ENCODE results near the gene AKR1C3.
"Not testable (repeated sequence)": the region's sequence is repeated elsewhere in the genome, so short reads cannot be mapped to it uniquely, and the experiment has no call there.

Gene AKR1C3

GRCh38 chr10:5089865-5090264 is 4.3 kb upstream of the AKR1C3 start:
- peak; percentile 21 for DNase-seq

- DNase-seq: no peak
Measured at GRCh38 chr10:5090551-5090950, 3.7 kb upstream of the AKR1C3 start.

GRCh38 chr10:5091196-5091595 is 3.0 kb upstream of the AKR1C3 start:
- no peak for DNase-seq

DNA sequence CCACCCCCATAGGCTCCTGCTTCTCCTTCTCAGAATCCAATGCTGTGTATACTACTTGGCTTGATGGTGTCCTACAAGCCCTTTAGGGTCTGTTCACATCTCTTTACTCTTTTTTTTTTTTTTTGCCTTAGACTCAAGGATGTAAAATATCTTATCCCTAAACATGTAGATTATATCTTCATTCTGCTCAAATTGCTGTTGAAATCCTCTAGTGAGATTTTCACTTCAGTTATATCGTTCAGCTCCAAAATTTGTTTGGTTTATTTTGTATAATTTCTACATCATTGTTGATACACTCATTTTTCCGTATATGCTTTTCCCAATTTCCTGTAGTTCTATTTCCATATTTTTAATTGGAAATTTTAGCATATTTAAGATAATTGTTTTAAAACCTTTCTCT is 1.8 kb upstream of the AKR1C3 start:
- no peak for DNase-seq

DNA sequence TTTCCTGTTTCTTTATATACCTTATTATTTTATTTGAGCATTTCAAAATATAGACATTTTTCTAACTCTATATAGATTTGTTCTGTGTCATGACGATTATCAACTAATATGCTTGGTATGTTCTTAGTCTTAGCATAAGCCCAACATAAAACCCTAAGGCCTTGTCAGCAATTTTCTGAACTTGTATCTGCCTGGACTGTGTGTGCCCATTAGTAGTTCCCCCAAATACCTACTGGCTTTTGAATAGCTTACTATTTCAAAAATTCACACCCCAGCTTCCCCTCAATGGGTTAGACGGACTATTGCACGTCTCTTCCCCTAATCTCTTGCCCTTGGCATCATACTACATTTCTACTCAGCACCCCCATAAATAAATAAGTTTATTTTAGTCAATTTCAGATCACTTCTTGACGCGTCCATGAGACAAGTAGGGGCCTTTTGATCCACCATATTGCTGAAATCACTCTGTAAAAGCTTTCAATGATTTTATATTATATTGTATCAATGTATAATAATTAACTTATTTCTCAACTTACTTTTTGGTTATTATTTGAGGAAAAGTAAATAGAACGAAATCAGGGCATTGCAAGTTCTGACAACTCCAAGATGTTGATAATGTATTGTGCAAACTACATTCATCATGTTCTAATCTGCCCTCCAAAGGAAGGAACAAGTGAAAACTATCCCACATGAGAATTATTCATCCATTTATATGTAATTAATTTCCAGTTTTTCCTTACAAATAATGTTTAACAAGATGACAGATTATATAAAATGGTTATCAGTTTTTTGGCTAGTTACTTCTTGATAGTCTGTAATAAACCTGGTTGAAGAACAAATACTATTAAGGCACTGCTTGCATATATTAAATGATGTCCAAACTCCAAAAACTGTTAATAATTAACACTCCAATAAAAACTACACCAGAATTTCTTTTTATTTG is 1.1 kb upstream of the AKR1C3 start:
- DNase-seq: no peak

GRCh38 chr10:5095687-5096086 is 1.5 kb downstream of the AKR1C3 start:
- DNase-seq: no peak

DNA sequence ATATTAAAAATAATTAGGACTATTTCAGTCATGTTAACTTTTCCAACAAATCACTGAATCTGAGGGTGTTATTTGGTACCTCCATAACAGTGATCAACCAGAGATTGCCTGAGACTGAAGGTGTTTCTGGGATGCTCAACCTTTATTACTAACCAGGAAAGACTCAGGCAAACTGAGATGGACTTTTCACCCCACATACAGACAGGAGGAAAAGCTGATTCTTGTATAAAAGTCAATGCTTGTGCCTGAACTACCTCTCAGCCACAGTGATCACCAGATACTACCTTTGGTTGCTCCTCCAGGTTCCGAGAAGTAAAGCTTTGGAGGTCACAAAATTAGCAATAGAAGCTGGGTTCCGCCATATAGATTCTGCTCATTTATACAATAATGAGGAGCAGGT is 1.9 kb downstream of the AKR1C3 start:
- no peak for DNase-seq

- not testable (repeated sequence) for DNase-seq
Measured at GRCh38 chr10:5102479-5102878, 8.3 kb downstream of the AKR1C3 start.

GRCh38 chr10:5103481-5103880 is 9.3 kb downstream of the AKR1C3 start:
- no peak for DNase-seq

DNA sequence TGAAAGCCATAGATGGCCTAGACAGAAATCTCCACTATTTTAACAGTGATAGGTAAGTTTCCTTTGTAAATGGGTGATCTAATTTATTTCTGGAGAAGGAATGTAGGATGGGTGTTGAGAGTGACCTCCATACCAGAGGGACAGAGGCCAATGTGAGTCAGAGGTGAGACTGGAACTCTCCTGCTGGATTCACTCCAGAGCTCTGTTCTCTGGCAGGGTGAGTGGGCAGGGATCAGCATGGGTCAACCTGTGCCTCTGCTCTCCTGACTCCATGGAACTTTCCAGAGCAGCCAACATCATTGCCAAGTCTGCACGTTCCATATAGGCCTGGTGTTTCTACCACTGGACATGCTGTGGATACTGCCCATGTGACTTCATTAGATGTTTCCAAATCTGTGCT is 11.4 kb downstream of the AKR1C3 start:
- no peak for DNase-seq

DNA sequence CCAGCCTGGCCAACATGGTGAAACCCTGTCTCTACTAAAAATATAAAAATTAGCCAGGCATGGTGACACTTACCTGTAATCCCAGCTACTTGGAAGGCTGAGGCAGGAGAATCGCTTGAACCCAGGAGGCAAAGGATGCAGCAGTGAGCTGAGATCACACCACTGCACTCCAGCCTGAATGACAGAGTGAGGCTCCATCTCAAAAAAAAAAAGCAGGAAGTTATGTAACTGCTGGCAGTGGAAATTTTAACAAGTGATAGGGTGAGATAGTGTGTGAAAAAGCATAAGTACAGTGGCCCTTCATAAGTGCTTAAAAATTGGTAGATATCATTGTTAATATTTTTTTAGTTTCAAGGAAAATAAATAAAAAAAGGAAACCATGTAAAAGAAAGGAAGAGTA is 12.3 kb downstream of the AKR1C3 start:
- no peak for DNase-seq

DNA sequence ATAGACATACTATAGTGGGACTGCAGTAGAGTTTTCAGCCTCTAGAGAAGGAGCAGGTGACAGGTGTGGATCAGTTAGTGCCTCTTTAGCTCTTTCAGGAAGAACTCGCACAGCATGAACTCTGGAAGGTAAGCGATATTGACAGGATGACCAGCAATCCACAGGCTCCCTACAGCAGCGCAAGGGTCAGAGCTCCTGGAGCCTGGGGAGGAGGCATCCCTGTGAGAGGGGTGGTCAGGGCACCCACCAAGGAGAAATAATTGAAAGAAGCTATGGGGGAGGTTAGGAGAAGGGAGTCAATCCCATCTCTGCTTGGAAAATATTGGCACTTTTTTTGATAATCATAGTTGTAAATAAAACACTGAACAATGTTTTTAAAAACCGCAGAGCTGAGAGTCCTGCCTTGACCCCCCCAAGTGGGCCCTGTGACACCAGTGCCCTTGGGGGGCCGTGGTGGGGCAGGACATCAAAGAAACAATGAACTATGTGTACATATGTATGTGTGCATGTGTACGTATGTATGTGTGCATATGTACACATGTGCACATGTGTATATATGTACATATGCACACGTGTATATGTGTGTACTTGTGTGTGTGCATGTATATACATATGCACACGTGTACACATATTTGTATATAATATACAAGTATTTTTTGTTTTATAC is 13.8 kb downstream of the AKR1C3 start:
- no peak for DNase-seq

DNA sequence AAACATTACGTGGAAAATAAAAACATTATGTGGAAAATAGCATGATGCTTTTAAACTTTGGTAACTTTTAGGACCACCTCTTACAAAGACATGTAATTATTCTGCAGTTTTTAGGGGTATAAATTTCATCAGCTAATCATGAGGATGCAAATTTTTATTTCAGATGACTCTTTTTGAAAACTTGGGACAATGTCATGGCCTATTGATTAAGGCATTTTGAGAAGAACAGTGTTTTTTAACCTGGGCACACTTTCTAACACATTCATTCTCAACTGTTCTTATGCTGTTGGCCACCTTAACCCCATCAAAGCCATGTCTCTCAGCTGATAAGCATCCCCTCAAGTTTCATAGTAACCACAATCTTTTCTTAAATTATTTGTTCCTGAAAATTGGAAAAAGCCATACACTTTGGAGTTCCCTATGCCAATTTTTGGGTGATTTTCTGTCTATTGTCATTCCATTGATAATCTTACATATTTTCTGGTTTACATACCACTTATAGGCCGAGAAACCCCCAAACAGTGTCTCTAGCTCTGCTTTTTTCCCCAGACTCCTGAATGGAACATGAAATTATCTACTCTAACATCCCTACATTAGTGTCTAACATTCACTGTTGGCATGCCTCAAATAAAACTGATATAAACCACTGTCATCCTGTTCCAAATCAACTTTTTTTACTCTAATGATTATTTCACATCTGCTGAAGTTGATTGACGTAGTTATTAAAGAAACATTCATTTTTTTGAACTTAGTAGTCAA is 14.6 kb downstream of the AKR1C3 start:
- DNase-seq: no peak

DNA sequence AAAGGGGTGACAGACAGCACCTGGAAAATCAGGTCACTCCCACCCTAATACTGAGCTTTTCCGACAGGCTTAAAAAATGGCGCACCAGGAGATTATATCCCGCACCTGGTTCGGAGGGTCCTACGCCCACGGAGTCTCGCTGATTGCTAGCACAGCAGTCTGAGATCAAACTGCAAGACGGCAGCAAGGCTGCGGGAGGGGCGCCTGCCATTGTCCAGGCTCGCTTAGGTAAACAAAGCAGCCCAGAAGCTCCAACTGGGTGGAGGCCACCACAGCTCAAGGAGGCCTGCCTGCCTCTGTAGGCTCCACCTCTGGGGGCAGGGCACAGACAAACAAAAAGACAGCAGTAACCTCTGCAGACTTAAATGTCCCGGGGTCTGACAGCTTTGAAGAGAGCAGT is 15.6 kb downstream of the AKR1C3 start:
- DNase-seq: not testable (repeated sequence)

- no peak for DNase-seq
Measured at GRCh38 chr10:5116621-5117020, 22.4 kb downstream of the AKR1C3 start.

DNA sequence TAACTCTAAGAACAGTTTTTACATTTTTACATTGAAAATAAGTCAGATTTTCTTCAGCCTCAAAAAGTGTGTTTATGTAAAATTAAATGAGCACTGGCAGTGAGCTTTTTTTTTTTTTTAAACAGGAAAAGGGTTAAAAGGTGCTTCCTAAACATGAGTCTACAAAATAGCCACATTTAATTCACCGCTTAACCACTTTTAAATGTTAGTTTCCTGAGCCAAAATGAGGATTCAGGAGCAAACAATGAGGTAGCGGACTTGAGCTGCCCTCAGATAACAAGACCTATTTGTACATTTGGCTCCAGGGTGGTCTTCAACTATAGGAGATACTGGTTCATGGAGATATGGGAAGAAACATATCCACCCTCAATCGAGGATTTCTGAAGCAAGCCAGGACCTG is 22.8 kb downstream of the AKR1C3 start:
- no peak for DNase-seq

DNA sequence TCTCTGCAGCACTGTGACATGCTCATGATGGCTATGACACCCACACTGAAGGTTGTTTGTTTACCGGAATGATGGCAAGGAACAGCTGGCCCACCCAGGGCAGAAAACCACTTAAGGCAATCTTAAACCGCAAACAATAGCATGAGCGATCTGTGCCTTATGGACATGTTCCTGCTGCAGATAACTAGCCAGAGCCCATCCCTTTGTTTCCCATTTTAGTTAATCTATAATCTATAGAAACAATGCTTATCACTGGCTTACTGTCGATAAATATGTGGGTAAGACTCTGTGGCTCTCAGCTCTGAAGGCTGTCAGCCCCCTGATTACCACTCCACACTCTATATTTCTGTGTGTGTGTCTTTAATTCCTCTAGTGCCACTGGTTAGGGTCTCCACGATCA is 25.8 kb downstream of the AKR1C3 start:
- DNase-seq: not testable (repeated sequence)

GRCh38 chr10:5123886-5124285 is 29.7 kb downstream of the AKR1C3 start:
- DNase-seq: no peak

- DNase-seq: no peak
Measured at GRCh38 chr10:5125315-5126044, 31.3 kb downstream of the AKR1C3 start.

DNA sequence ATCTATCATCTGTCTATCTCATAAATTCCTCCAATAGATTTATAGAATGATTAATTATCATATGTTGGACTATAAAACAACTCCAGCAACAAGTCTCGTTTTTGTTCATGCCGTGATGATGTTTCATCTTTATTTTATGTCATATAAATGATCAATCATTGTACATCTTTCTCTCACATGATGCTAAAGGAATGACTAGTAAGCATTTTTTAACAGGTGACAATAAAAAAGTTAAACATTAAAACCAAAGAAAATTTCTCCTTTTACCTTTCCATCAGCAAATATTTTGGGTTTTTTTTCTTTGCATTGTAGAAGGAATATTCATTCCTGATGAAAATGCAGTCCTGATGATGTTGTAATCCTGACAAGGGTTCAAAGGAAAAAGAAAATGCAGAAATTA is 41.4 kb downstream of the AKR1C3 start:
- no peak for DNase-seq

GRCh38 chr10:5136468-5137087 is 42.4 kb downstream of the AKR1C3 start:
- no peak for DNase-seq

- DNase-seq: not testable (repeated sequence)
Measured at GRCh38 chr10:5137699-5138098, 43.5 kb downstream of the AKR1C3 start.
